ENCODE results near the gene SUN5.

DNA sequence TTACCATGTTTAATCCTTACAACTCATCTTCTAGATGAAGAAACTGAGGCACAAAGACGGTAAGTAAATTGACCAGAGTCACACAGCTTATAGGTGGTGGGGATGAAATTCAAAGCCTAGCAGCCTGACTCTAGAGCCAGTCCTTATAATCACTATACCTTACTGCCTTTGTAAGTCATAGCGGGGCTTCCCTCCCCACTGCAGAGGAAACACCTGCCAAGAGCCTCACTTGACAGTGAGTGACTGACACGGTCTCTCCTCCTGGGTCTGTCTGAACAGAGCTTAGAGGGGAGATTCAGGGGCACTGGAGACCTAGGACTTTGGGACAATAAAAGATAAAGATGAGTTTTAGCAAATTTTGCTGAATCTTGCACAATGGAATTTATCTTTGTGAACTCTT, 12.8 kb downstream of the SUN5 start:
- TF ChIP-seq, protein P1, sequence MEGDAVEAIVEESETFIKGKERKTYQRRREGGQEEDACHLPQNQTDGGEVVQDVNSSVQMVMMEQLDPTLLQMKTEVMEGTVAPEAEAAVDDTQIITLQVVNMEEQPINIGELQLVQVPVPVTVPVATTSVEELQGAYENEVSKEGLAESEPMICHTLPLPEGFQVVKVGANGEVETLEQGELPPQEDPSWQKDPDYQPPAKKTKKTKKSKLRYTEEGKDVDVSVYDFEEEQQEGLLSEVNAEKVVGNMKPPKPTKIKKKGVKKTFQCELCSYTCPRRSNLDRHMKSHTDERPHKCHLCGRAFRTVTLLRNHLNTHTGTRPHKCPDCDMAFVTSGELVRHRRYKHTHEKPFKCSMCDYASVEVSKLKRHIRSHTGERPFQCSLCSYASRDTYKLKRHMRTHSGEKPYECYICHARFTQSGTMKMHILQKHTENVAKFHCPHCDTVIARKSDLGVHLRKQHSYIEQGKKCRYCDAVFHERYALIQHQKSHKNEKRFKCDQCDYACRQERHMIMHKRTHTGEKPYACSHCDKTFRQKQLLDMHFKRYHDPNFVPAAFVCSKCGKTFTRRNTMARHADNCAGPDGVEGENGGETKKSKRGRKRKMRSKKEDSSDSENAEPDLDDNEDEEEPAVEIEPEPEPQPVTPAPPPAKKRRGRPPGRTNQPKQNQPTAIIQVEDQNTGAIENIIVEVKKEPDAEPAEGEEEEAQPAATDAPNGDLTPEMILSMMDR (IDR thresholded peaks at IDR 0.05; ENCODE audit: low read depth, low read length, poor library complexity, severe bottlenecking): no peak
- no peak for TF ChIP-seq EZH2phosphoT487 (IDR thresholded peaks at IDR 0.05; ENCODE audit: borderline replicate concordance, low read length)

All from DOHH2 (cell line).